ENCODE results near the gene CEP112. TPM values are rescaled to one million over a fixed set of nuclear protein-coding genes. Genes with fewer than 3 reads are reported as not detected.

Gene CEP112
- total RNA-seq, 1 donor from 2014 or later: 9.7 TPM

- H3K27me3 Mint-ChIP-seq (ENCODE audit: insufficient read depth, low read depth): peaks cover 2% of the 10 kb centered on the region
- H3K9me3 Mint-ChIP-seq: no peaks in the 10 kb centered on the region
- Histone ChIP-seq H2AFZ (replicated peaks) (no peak overlapping the region), H4K20me1 (ENCODE audit: low read depth) (no peaks in the 10 kb centered on the region), H3K27me3 (no peaks in the 10 kb centered on the region), H3K9me3 (ENCODE audit: low read depth) (no peaks in the 10 kb centered on the region), H3K4me3 (no peak overlapping the region), H3K9ac (no peak overlapping the region), H3F3A (ENCODE audit: low read depth) (no peaks in the 10 kb centered on the region), H3K79me2 (ENCODE audit: low read depth) (no peaks in the 10 kb centered on the region), H3K4me1 (no peaks in the 10 kb centered on the region), H3K4me2 (no peak overlapping the region), H3K27ac (no peak overlapping the region), H3K36me3 (no peaks in the 10 kb centered on the region)
- no peak overlapping the region for H3K4me3 Mint-ChIP-seq
- no peak overlapping the region for H3K27ac Mint-ChIP-seq
- TF ChIP-seq EZH2 (IDR thresholded peaks at IDR 0.05): no peak
- TF ChIP-seq EZH2phosphoT487 (IDR thresholded peaks at IDR 0.05): no peak
- TF ChIP-seq CTCF (IDR thresholded peaks at IDR 0.05): no peak
- DNase-seq (ENCODE audit: low spot score): no peak
- H3K4me1 Mint-ChIP-seq: peaks cover 6% of the 10 kb centered on the region
- H3K36me3 Mint-ChIP-seq: peaks cover 14% of the 10 kb centered on the region
Measured at GRCh38 chr17:66044083-66044482, 147.8 kb downstream of the CEP112 start.

GRCh38 chr17:66043419-66043818, 148.5 kb downstream of the CEP112 start:
- Histone ChIP-seq H2AFZ (replicated peaks) (no peak overlapping the region), H3K36me3 (no peaks in the 10 kb centered on the region), H3K79me2 (ENCODE audit: low read depth) (no peaks in the 10 kb centered on the region), H4K20me1 (ENCODE audit: low read depth) (no peaks in the 10 kb centered on the region), H3K4me3 (no peak overlapping the region), H3K9me3 (ENCODE audit: low read depth) (no peaks in the 10 kb centered on the region), H3K27me3 (no peaks in the 10 kb centered on the region), H3K4me2 (no peak overlapping the region), H3F3A (ENCODE audit: low read depth) (no peaks in the 10 kb centered on the region), H3K27ac (no peak overlapping the region), H3K9ac (no peak overlapping the region), H3K4me1 (no peaks in the 10 kb centered on the region)
- TF ChIP-seq EZH2phosphoT487 (IDR thresholded peaks at IDR 0.05) (no peak), CTCF (IDR thresholded peaks at IDR 0.05) (no peak), EZH2 (IDR thresholded peaks at IDR 0.05) (no peak)
- Mint-ChIP-seq H3K27me3 (ENCODE audit: insufficient read depth, low read depth) (peaks cover 2% of the 10 kb centered on the region), H3K27ac (no peak overlapping the region), H3K9me3 (no peaks in the 10 kb centered on the region), H3K4me1 (peaks cover 6% of the 10 kb centered on the region), H3K4me3 (no peak overlapping the region), H3K36me3 (peaks cover 12% of the 10 kb centered on the region)
- DNase-seq (ENCODE audit: low spot score): no peak

- no peaks in the 10 kb centered on the region for H3K9me3 ChIP-seq (ENCODE audit: low read depth)
- no peaks in the 10 kb centered on the region for H3F3A ChIP-seq (ENCODE audit: low read depth)
- H3K27me3 Mint-ChIP-seq (ENCODE audit: insufficient read depth, low read depth): peaks cover 2% of the 10 kb centered on the region
- no peaks in the 10 kb centered on the region for H3K4me1 ChIP-seq
- peaks cover 5% of the 10 kb centered on the region for H3K36me3 Mint-ChIP-seq
- H3K27ac Mint-ChIP-seq: no peak overlapping the region
- no peaks in the 10 kb centered on the region for H4K20me1 ChIP-seq (ENCODE audit: low read depth)
- no peak overlapping the region for H3K4me2 ChIP-seq
- no peak overlapping the region for H3K4me3 ChIP-seq
- no peak overlapping the region for H3K4me3 Mint-ChIP-seq
- H3K79me2 ChIP-seq (ENCODE audit: low read depth): no peaks in the 10 kb centered on the region
- no peak overlapping the region for H3K27ac ChIP-seq
- no peaks in the 10 kb centered on the region for H3K36me3 ChIP-seq
- peaks cover 6% of the 10 kb centered on the region for H3K4me1 Mint-ChIP-seq
- TF ChIP-seq EZH2 (IDR thresholded peaks at IDR 0.05) (no peak), CTCF (IDR thresholded peaks at IDR 0.05) (peak; percentile 39)
- H3K9ac ChIP-seq: no peak overlapping the region
- no peaks in the 10 kb centered on the region for H3K27me3 ChIP-seq
- H2AFZ ChIP-seq (replicated peaks): no peak overlapping the region
- no peaks in the 10 kb centered on the region for H3K9me3 Mint-ChIP-seq
- DNase-seq (ENCODE audit: low spot score): peak; percentile 3
Measured at GRCh38 chr17:66040402-66040801, 151.5 kb downstream of the CEP112 start.

All from neural progenitor cell (in vitro differentiated cells).